ENCODE results near the gene TMEM270. TPM values are rescaled to one million over a fixed set of nuclear protein-coding genes. Genes with fewer than 3 reads are reported as not detected.

TMEM270 gene
- polyA plus RNA-seq, 2 of the 4 experiments (the other 2 are of a cell fraction) = not detected

GRCh38 chr7:73885975-73886798 is 25.2 kb downstream of the TMEM270 start:
- no peak for DNase-seq (ENCODE audit: low read depth in 1 of 2, low spot score in 1 of 2)
- no peak; a peak in 1 of 6 replicates for ATAC-seq
- H3K9me3 ChIP-seq = no peaks in the 10 kb centered on the region
- no peak overlapping the region for H3K27ac ChIP-seq
- 80% methylated on average over 25 of the region's 25 CpGs for WGBS (ENCODE audit: missing lambda C conversion rate)
- no peak for FAIRE-seq
- TF ChIP-seq BCL3 (IDR thresholded peaks at IDR 0.05) = no peak
- TF ChIP-seq ZNF302 (CRISPR knock-in tag; IDR thresholded peaks at IDR 0.05) = no peak
- TF ChIP-seq KDM5A (IDR thresholded peaks at IDR 0.05) = no peak
- no peak for TF ChIP-seq RFX5 (IDR thresholded peaks at IDR 0.05)
- TF ChIP-seq ZFP36 (IDR thresholded peaks at IDR 0.05; ENCODE audit: borderline replicate concordance, partially characterized antibody) = no peak
- no peak for TF ChIP-seq FOXS1 (CRISPR knock-in tag; IDR thresholded peaks at IDR 0.05)
- no peak for TF ChIP-seq RARB (CRISPR knock-in tag; IDR thresholded peaks at IDR 0.05)
- no peak for TF ChIP-seq HOXB5 (CRISPR knock-in tag; IDR thresholded peaks at IDR 0.05)
- TF ChIP-seq MAX (IDR thresholded peaks at IDR 0.05) = no peak
- TF ChIP-seq EP300 (IDR thresholded peaks at IDR 0.05) = no peak
- no peak for TF ChIP-seq NPAS2 (CRISPR knock-in tag; IDR thresholded peaks at IDR 0.05; ENCODE audit: borderline replicate concordance)
- no peak for TF ChIP-seq JUNB (IDR thresholded peaks at IDR 0.05)
- TF ChIP-seq RCOR1 (IDR thresholded peaks at IDR 0.05; ENCODE audit: low read depth, low read length) = no peak
- H3K4me3 ChIP-seq = no peak overlapping the region
- H3K4me2 ChIP-seq = no peak overlapping the region
- peaks cover under 1% of the 10 kb centered on the region; the same call in 2 of the 3 replicates for H3K4me1 ChIP-seq
- ChIA-PET CTCF (interaction anchor here (0.6 to 3.4 kb wide), 5 partner anchors 20 to 140 kb away, joined by 3 to 13 read pairs (median 3); no protein-coding TSS in a partner anchor), POLR2A (no interaction called here)

- FAIRE-seq (no peak), ATAC-seq (no peak), DNase-seq (ENCODE audit: low read depth in 1 of 2, low spot score in 1 of 2) (no peak)
- Histone ChIP-seq H3K4me2 (no peak overlapping the region), H3K4me3 (no peak overlapping the region), H3K9me3 (no peaks in the 10 kb centered on the region), H3K4me1 (peaks cover 9% of the 10 kb centered on the region; the same call in 2 of the 3 replicates), H3K27ac (no peak overlapping the region)
- 71% methylated on average over 5 of the region's 5 CpGs for WGBS (ENCODE audit: missing lambda C conversion rate)
- ChIA-PET CTCF (interaction anchor here (1.0 to 1.5 kb wide), 4 partner anchors 10 to 139 kb away, joined by 3 to 6 read pairs (median 4); no protein-coding TSS in a partner anchor), POLR2A (no interaction called here)
- TF ChIP-seq HES2 (IDR thresholded peaks at IDR 0.05) (no peak), BCL3 (IDR thresholded peaks at IDR 0.05) (no peak), MAX (IDR thresholded peaks at IDR 0.05) (no peak), RNF2 (IDR thresholded peaks at IDR 0.05; ENCODE audit: borderline replicate concordance, low read depth) (no peak), PHF8 (IDR thresholded peaks at IDR 0.05; ENCODE audit: borderline replicate concordance, low read depth) (no peak), HOXB5 (CRISPR knock-in tag; IDR thresholded peaks at IDR 0.05) (no peak), KDM5A (IDR thresholded peaks at IDR 0.05) (no peak), MAZ (IDR thresholded peaks at IDR 0.05; ENCODE audit: borderline replicate concordance, low read depth, low read length) (no peak)
These were observed 26.8 kb downstream of the TMEM270 start for GRCh38 chr7:73887762-73888161.

- WGBS (ENCODE audit: missing lambda C conversion rate) = 78% methylated on average over 6 of the region's 6 CpGs
- H3K4me1 ChIP-seq = peaks cover 21% of the 10 kb centered on the region
- no peaks in the 10 kb centered on the region for H3K9me3 ChIP-seq
These were observed 28.0 kb downstream of the TMEM270 start for GRCh38 chr7:73888959-73889358.

More at GRCh38 chr7:73888959-73889358, 28.0 kb downstream of the TMEM270 start:
- ATAC-seq = no peak
- H3K4me3 ChIP-seq = no peak overlapping the region
- TF ChIP-seq MYC (IDR thresholded peaks at IDR 0.05; ENCODE audit: borderline replicate concordance, low read length) = no peak
- no peak for FAIRE-seq
- no peak overlapping the region for H3K27ac ChIP-seq
- H3K4me2 ChIP-seq = no peak overlapping the region
- CTCF ChIA-PET = interaction anchor here (1.5 kb wide), 1 partner anchor 138 kb away, joined by 6 read pairs; no protein-coding TSS in a partner anchor
- POLR2A ChIA-PET = no interaction called here
- DNase-seq (ENCODE audit: low read depth in 1 of 2, low spot score in 1 of 2) = peak in 1 of 2 experiments; percentile 41
